Measurements from ENCODE around the gene KCNG4. TPM values are rescaled to one million over a fixed set of nuclear protein-coding genes. Genes with fewer than 3 reads are reported as not detected.

KCNG4 gene, protein sequence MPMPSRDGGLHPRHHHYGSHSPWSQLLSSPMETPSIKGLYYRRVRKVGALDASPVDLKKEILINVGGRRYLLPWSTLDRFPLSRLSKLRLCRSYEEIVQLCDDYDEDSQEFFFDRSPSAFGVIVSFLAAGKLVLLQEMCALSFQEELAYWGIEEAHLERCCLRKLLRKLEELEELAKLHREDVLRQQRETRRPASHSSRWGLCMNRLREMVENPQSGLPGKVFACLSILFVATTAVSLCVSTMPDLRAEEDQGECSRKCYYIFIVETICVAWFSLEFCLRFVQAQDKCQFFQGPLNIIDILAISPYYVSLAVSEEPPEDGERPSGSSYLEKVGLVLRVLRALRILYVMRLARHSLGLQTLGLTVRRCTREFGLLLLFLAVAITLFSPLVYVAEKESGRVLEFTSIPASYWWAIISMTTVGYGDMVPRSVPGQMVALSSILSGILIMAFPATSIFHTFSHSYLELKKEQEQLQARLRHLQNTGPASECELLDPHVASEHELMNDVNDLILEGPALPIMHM
- not detected for total RNA-seq (2021; fragmentation: NEBNext Ultra II Directional; extraction: Animal tissue kit (Norgen Biotek cat#: 25700))
- long read RNA-seq, result 0 reads

DNA sequence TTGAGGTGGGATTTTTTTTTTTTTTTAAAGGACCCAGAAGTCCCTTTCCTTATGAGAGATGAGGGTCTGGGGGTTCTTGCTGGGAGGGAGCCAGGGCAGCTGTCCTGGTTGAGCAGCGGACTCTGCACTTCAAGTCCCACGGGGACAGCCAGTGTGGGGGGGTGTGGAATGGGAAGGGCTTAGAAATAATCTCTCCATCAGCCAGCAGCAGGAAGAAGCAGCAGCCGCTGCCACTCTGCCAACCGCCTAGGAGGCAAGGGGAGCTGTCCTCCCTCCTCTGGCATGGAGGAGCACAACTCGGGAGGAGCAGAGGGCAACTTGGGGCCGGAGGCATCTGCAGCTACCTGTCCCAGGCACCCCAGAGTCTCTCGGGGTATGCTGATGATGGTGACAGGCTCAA lies at the start of gene KCNG4:
KCNG4 (minus strand) TSS at position 104 of the 400 bp plus-strand sequence. CDS start 2,527 bp downstream, outside the sequence.
- no peaks in the 10 kb centered on the region for H3K4me1 Mint-ChIP-seq (ENCODE audit: low read depth)
- peaks cover 43% of the 10 kb centered on the region for H3K27me3 Mint-ChIP-seq (ENCODE audit: insufficient read depth)
- no peak for DNase-seq
- no peak for TF ChIP-seq CTCF (IDR thresholded peaks at IDR 0.05)
- H3K4me3 Mint-ChIP-seq, result no peak within 1 kb of the TSS
- H3K36me3 Mint-ChIP-seq (ENCODE audit: low read depth), result no peaks in the 10 kb centered on the region
- no peak within 1 kb of the TSS for H3K27ac Mint-ChIP-seq
- H3K9me3 Mint-ChIP-seq, result no peaks in the 10 kb centered on the region

DNA sequence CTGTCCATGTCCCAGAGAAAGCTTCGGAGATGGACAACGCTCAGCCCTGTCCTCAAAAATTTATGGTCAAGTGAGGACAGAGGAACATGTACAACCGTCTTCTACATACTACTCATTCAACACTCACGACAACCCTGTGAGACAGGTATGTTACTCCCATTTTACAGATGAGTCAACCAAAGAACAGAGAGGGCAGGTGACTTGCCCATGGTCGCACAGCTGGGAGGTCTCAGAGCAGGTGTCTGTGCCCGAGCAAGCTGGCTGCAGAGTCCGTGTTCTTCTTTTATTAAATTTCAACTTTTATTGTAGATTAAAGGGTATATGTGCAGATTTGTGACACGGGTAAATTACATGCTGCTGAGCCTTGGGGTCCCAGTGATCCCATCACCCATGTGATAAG lies 49.1 kb upstream of the KCNG4 start:
- Mint-ChIP-seq H3K36me3 (ENCODE audit: low read depth) (peaks cover 5% of the 10 kb centered on the region; the same call in 1 of the 2 replicates), H3K4me1 (ENCODE audit: low read depth) (peaks cover 10% of the 10 kb centered on the region), H3K4me3 (no peak overlapping the region), H3K9me3 (no peaks in the 10 kb centered on the region; the same call in 1 of the 2 replicates), H3K27me3 (ENCODE audit: insufficient read depth) (peaks cover 55% of the 10 kb centered on the region), H3K27ac (no peak overlapping the region)
- no peak for DNase-seq
- no peak for TF ChIP-seq CTCF (IDR thresholded peaks at IDR 0.05)

- Mint-ChIP-seq H3K27ac (no peak overlapping the region), H3K36me3 (ENCODE audit: low read depth) (peaks cover 5% of the 10 kb centered on the region; the same call in 1 of the 2 replicates), H3K9me3 (no peaks in the 10 kb centered on the region; the same call in 1 of the 2 replicates), H3K4me3 (no peak overlapping the region), H3K27me3 (ENCODE audit: insufficient read depth) (peaks cover 59% of the 10 kb centered on the region), H3K4me1 (ENCODE audit: low read depth) (peaks cover 19% of the 10 kb centered on the region)
- no peak for DNase-seq
- no peak for TF ChIP-seq CTCF (IDR thresholded peaks at IDR 0.05)
Observed at GRCh38 chr16:84286578-84287240, 46.9 kb upstream of the KCNG4 start.

- Mint-ChIP-seq H3K9me3 (no peaks in the 10 kb centered on the region; the same call in 1 of the 2 replicates), H3K27ac (no peak overlapping the region), H3K4me1 (ENCODE audit: low read depth) (peaks cover 19% of the 10 kb centered on the region), H3K4me3 (no peak overlapping the region), H3K36me3 (ENCODE audit: low read depth) (peaks cover 5% of the 10 kb centered on the region; the same call in 1 of the 2 replicates), H3K27me3 (ENCODE audit: insufficient read depth) (peaks cover 50% of the 10 kb centered on the region)
- TF ChIP-seq CTCF (IDR thresholded peaks at IDR 0.05), result no peak
- DNase-seq, result no peak
Observed at GRCh38 chr16:84284154-84284722, 44.4 kb upstream of the KCNG4 start.

All from HFFc6 (cell line).